WERI-Rb-1 (cell line): ENCODE measurements around the gene TRIM8.
"Not testable (repeated sequence)": the region's sequence is repeated elsewhere in the genome, so short reads cannot be mapped to it uniquely, and the experiment has no call there.

Experiments used
- DNase-seq: peaks from one replicate; pipeline ENCODE4 v3.0.0-alpha.2; 2020
- H3K27ac ChIP-seq: fragments of 250-450 bp; sonication (Bioruptor Pico); 2 replicates; pipeline ENCODE4 v1.5.1; 2020; ENCODE audit warnings: mild to moderate bottlenecking, moderate library complexity
- H3K27me3 ChIP-seq: fragments of 250-450 bp; sonication (Bioruptor Pico); 2 replicates; pipeline ENCODE4 v1.5.1; 2021; ENCODE audit warnings: mild to moderate bottlenecking, low read depth, moderate library complexity; ENCODE audit not compliant: insufficient read depth, severe bottlenecking
- H3K36me3 ChIP-seq: fragments of 250-450 bp; sonication (Bioruptor Pico); 2 replicates; pipeline ENCODE4 v1.5.1; 2020; ENCODE audit warnings: mild to moderate bottlenecking, moderate library complexity
- H3K4me3 ChIP-seq: 2 replicates; pipeline ENCODE4 v1.5.1; 2011; ENCODE audit warnings: low read depth, mild to moderate bottlenecking, control low read depth, low read length
- H3K9me3 ChIP-seq: fragments of 250-450 bp; sonication (Bioruptor Pico); 2 replicates; pipeline ENCODE4 v1.5.1; 2021; ENCODE audit warnings: mild to moderate bottlenecking, moderate library complexity; ENCODE audit not compliant: severe bottlenecking
- TF ChIP-seq, protein P1 (sequence below): IDR thresholded peaks from 2 replicates; pipeline ENCODE4 v1.5.1; 2011; ENCODE audit warnings: low read depth, mild to moderate bottlenecking, control low read depth, inconsistent platforms, low read length

TRIM8 gene

DNA sequence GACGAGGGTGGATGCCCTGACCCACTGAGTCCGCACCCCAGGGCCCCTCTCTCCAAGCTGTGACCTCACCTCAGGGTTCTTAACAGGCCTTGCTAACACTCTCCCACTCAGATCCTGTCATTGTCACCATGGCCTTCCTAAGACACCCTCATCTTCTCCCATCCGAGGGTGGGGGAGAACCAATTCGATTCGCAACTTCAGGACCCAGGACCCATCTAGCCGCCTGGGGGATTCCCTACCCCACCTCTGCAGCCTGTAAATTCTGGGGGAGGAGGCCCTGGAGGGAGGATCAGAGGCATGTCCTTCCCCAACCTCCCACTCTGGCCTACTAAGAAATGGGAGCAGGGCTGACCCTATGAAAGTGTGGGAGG, 17.4 kb downstream of the TRIM8 start:
- TF ChIP-seq, protein P1, sequence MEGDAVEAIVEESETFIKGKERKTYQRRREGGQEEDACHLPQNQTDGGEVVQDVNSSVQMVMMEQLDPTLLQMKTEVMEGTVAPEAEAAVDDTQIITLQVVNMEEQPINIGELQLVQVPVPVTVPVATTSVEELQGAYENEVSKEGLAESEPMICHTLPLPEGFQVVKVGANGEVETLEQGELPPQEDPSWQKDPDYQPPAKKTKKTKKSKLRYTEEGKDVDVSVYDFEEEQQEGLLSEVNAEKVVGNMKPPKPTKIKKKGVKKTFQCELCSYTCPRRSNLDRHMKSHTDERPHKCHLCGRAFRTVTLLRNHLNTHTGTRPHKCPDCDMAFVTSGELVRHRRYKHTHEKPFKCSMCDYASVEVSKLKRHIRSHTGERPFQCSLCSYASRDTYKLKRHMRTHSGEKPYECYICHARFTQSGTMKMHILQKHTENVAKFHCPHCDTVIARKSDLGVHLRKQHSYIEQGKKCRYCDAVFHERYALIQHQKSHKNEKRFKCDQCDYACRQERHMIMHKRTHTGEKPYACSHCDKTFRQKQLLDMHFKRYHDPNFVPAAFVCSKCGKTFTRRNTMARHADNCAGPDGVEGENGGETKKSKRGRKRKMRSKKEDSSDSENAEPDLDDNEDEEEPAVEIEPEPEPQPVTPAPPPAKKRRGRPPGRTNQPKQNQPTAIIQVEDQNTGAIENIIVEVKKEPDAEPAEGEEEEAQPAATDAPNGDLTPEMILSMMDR: no peak
- Histone ChIP-seq H3K9me3 (no peaks in the 10 kb centered on the region), H3K27ac (no peak overlapping the region), H3K36me3 (peaks cover 8% of the 10 kb centered on the region; the same call in 1 of the 2 replicates), H3K27me3 (no peaks in the 10 kb centered on the region), H3K4me3 (no peak overlapping the region)
- no peak for DNase-seq

DNA sequence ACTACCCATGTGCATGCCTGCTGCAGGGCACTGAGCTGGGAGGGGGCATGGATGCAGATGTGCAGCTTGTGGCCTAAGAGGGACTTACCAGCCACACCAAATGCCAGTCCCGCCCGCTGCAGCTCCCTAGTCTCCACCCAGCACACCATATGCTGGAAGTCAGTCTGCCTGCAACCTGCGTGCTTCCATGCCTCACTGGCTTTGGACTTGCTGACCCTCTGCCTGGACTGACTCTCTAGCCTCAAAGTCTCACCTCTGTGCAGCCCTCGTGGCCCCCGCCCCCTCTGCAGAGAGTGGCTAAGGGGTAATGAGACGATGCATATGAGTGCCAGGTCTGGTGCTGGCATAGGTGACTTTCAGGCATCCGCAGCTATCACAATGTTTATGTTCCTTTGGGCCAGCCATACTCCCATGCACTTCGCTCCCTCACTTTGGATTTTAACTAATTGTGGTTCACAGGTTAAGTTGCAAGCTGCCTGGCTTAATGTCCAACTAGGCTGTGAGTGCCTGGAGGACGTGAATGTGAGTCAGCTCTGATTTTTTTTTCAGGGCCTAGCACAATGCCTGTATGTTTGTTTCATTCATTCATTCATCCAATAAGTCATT, 21.7 kb downstream of the TRIM8 start:
- no peaks in the 10 kb centered on the region for H3K27me3 ChIP-seq
- no peak for DNase-seq
- no peak overlapping the region for H3K27ac ChIP-seq
- TF ChIP-seq, protein P1: no peak
- no peaks in the 10 kb centered on the region for H3K9me3 ChIP-seq
- no peaks in the 10 kb centered on the region for H3K36me3 ChIP-seq
- H3K4me3 ChIP-seq: no peak overlapping the region

GRCh38 chr10:102667411-102667810, 23.1 kb downstream of the TRIM8 start:
- H3K27ac ChIP-seq, DNase-seq, H3K9me3 ChIP-seq, H3K36me3 ChIP-seq, H3K4me3 ChIP-seq, H3K27me3 ChIP-seq: not testable (repeated sequence)

- no peak for DNase-seq
- no peak overlapping the region for H3K4me3 ChIP-seq
- H3K9me3 ChIP-seq: no peaks in the 10 kb centered on the region
- no peaks in the 10 kb centered on the region for H3K36me3 ChIP-seq
- TF ChIP-seq, protein P1: no peak
- H3K27ac ChIP-seq: no peak overlapping the region
- no peaks in the 10 kb centered on the region for H3K27me3 ChIP-seq
Measured at GRCh38 chr10:102668326-102669107, 24.2 kb downstream of the TRIM8 start.

DNA sequence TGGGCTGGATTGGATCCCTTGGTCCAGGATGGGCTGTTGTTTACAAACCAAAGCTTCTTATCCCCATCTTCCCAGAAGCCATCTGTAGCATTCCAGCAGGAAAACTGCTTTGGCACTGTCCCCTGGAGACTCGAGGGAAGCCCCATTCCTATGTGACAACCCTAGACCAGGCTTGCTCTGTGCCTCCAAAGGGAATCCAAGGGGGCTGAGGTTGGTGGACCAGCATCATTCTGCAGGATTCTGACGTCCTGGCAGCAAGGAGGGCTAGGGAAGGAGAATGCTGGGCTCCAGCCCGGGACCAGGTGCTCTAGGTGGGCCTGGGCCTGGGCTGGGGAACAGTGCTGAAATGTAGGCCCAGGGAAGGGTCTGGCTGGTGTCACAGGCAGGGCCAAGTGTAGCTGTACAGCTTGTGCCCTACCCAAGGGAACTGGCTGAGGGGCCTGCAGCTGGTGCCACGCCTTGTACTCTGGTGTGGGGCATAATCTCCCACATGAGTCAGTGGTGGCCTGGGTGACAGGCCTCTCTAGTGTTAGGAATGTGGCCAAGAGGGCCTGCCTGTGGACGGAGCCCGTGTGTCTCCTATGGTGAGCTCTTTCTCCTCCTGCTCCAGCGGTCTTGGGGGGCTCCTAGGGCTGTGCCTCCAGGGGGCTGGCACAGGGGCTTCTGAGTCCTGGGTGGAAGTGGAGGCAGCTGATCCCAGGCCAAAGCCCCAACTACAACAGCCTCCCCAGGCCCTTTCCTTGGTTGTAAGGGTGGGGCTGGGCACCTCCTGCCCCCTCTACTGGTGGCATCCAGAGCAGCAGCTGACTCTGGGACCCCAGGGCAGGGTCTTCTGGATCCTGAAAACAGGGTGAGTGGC, 25.2 kb downstream of the TRIM8 start:
- no peak overlapping the region for H3K4me3 ChIP-seq
- TF ChIP-seq, protein P1: no peak
- H3K36me3 ChIP-seq: no peaks in the 10 kb centered on the region
- no peak for DNase-seq
- peak overlapping the region; percentile 74; the same call in 1 of the 2 replicates for H3K27ac ChIP-seq
- H3K27me3 ChIP-seq: no peaks in the 10 kb centered on the region
- no peaks in the 10 kb centered on the region for H3K9me3 ChIP-seq
